Mucosa of rectum (tissue), 2 donors: ENCODE results near the gene SPOUT1.

ENCODE experiments used
- H3K27ac ChIP-seq, 2 donors: one replicate each; pipeline ENCODE4 v1.7.0; 2013; ENCODE audit warnings: inconsistent platforms in 2 of 2, low read depth in 2 of 2, low read length in 2 of 2
- H3K27me3 ChIP-seq, 2 donors: one replicate each; pipeline ENCODE4 v1.7.0; 2013; ENCODE audit warnings: low read length in 2 of 2; ENCODE audit not compliant: control insufficient read depth in 2 of 2, insufficient read depth in 2 of 2
- H3K36me3 ChIP-seq, 2 donors: one replicate each; pipeline ENCODE4 v1.7.0; 2013; ENCODE audit warnings: low read length in 2 of 2; ENCODE audit not compliant: control insufficient read depth in 2 of 2, insufficient read depth in 2 of 2
- H3K4me1 ChIP-seq, 2 donors: one replicate each; pipeline ENCODE4 v1.7.0; 2013; ENCODE audit warnings: low read length in 2 of 2, mild to moderate bottlenecking in 1 of 2; ENCODE audit not compliant: control insufficient read depth in 2 of 2, insufficient read depth in 2 of 2
- H3K4me3 ChIP-seq, 2 donors: one replicate each; pipeline ENCODE4 v1.7.0; 2013; ENCODE audit warnings: low read length in 2 of 2
- H3K9ac ChIP-seq, 2 donors: one replicate each; pipeline ENCODE4 v1.7.0; 2013; ENCODE audit warnings: low read length in 2 of 2, low read depth in 1 of 2, mild to moderate bottlenecking in 1 of 2
- H3K9me3 ChIP-seq, 2 donors: one replicate each; pipeline ENCODE4 v1.7.0; 2013; ENCODE audit warnings: low read length in 2 of 2; ENCODE audit not compliant: control insufficient read depth in 2 of 2
- donor health status: healthy.
- donor health status: Normal muscosa, but diverticular disease.

Gene SPOUT1

GRCh38 chr9:128836509-128837145 is 7.0 kb upstream of the SPOUT1 start:
- no peaks in the 10 kb centered on the region for H3K36me3 ChIP-seq
- H3K4me3 ChIP-seq, result no peak overlapping the region
- no peaks in the 10 kb centered on the region for H3K4me1 ChIP-seq
- H3K9me3 ChIP-seq, result no peaks in the 10 kb centered on the region
- H3K27ac ChIP-seq, result no peak overlapping the region
- no peak overlapping the region for H3K9ac ChIP-seq
- H3K27me3 ChIP-seq, result no peaks in the 10 kb centered on the region

GRCh38 chr9:128835246-128836210 is 5.9 kb upstream of the SPOUT1 start:
- Histone ChIP-seq H3K4me3 (no peak overlapping the region), H3K27ac (no peak overlapping the region), H3K9me3 (no peaks in the 10 kb centered on the region), H3K36me3 (no peaks in the 10 kb centered on the region), H3K9ac (no peak overlapping the region), H3K4me1 (no peaks in the 10 kb centered on the region), H3K27me3 (no peaks in the 10 kb centered on the region)

GRCh38 chr9:128833696-128834095 is 4.1 kb upstream of the SPOUT1 start:
- Histone ChIP-seq H3K9ac (no peak overlapping the region), H3K9me3 (no peaks in the 10 kb centered on the region), H3K27ac (no peak overlapping the region), H3K4me1 (peaks cover 3 to 4% of the 10 kb centered on the region in 2 donors), H3K36me3 (no peaks in the 10 kb centered on the region), H3K4me3 (no peak overlapping the region), H3K27me3 (no peaks in the 10 kb centered on the region)

- Histone ChIP-seq H3K4me1 (peaks cover 5 to 8% of the 10 kb centered on the region in 2 donors), H3K9me3 (no peaks in the 10 kb centered on the region), H3K27ac (peak overlapping the region in 1 of 2 donors; percentile 68), H3K27me3 (no peaks in the 10 kb centered on the region), H3K36me3 (peaks cover 18 to 32% of the 10 kb centered on the region in 2 donors), H3K4me3 (peak overlapping the region; percentile 88 to 92), H3K9ac (peak overlapping the region; percentile 79 to 86)
These were observed 708 bp downstream of the SPOUT1 start for GRCh38 chr9:128828719-128829452.

- Histone ChIP-seq H3K4me1 (peaks cover 5 to 8% of the 10 kb centered on the region in 2 donors), H3K9ac (no peak overlapping the region), H3K27me3 (no peaks in the 10 kb centered on the region), H3K36me3 (peaks cover 21 to 35% of the 10 kb centered on the region in 2 donors), H3K27ac (no peak overlapping the region), H3K4me3 (peak overlapping the region in 1 of 2 donors; percentile 92), H3K9me3 (no peaks in the 10 kb centered on the region)
These were observed 1.3 kb downstream of the SPOUT1 start for GRCh38 chr9:128828267-128828666.

GRCh38 chr9:128825923-128826700 is 3.5 kb downstream of the SPOUT1 start:
- Histone ChIP-seq H3K27ac (no peak overlapping the region), H3K36me3 (peaks cover 42 to 54% of the 10 kb centered on the region in 2 donors)

GRCh38 chr9:128824911-128825310 is 4.7 kb downstream of the SPOUT1 start:
- H3K4me1 ChIP-seq, result peaks cover 12 to 13% of the 10 kb centered on the region in 2 donors
- no peak overlapping the region for H3K9ac ChIP-seq
- no peaks in the 10 kb centered on the region for H3K27me3 ChIP-seq
- no peak overlapping the region for H3K4me3 ChIP-seq
- no peaks in the 10 kb centered on the region for H3K9me3 ChIP-seq
- H3K36me3 ChIP-seq, result peaks cover 42 to 54% of the 10 kb centered on the region in 2 donors
- no peak overlapping the region for H3K27ac ChIP-seq

More at GRCh38 chr9:128825923-128826700, 3.5 kb downstream of the SPOUT1 start:
- Histone ChIP-seq H3K9ac (no peak overlapping the region), H3K4me3 (no peak overlapping the region), H3K4me1 (peaks cover 5 to 8% of the 10 kb centered on the region in 2 donors), H3K27me3 (no peaks in the 10 kb centered on the region), H3K9me3 (no peaks in the 10 kb centered on the region)

GRCh38 chr9:128823903-128824406 is 5.6 kb downstream of the SPOUT1 start:
- Histone ChIP-seq H3K4me1 (peaks cover 19 to 21% of the 10 kb centered on the region in 2 donors), H3K4me3 (no peak overlapping the region), H3K36me3 (peaks cover 42 to 54% of the 10 kb centered on the region in 2 donors), H3K9ac (no peak overlapping the region), H3K9me3 (no peaks in the 10 kb centered on the region), H3K27me3 (no peaks in the 10 kb centered on the region), H3K27ac (no peak overlapping the region)

- Histone ChIP-seq H3K9me3 (no peaks in the 10 kb centered on the region), H3K36me3 (peaks cover 42 to 54% of the 10 kb centered on the region in 2 donors), H3K9ac (no peak overlapping the region), H3K4me1 (peaks cover 15 to 16% of the 10 kb centered on the region in 2 donors), H3K4me3 (no peak overlapping the region), H3K27ac (no peak overlapping the region), H3K27me3 (no peaks in the 10 kb centered on the region)
These were observed 6.2 kb downstream of the SPOUT1 start for GRCh38 chr9:128823362-128823902.
